Renal cortex interstitium (tissue), 11 donors: ENCODE results near the gene PRPF6. TPM values are rescaled to one million over a fixed set of nuclear protein-coding genes. Genes with fewer than 3 reads are reported as not detected.
A peak's percentile ranks its signal among the peaks of the same experiment; 100 is the strongest.
"Not testable (repeated sequence)": the region's sequence is repeated elsewhere in the genome, so short reads cannot be mapped to it uniquely, and the experiment has no call there.

Experiments
- DNase-seq, 11 donors: peaks; one replicate each; pipeline ENCODE4 v3.0.0-alpha.2; 2013; ENCODE audit warnings: low read depth in 9 of 11, low spot score in 4 of 11; ENCODE audit errors: extremely low read depth in 1 of 11
- polyA plus RNA-seq, 3 donors: library from polyadenylated mRNA; unstranded; fragments of 120-200 nt; gene quantifications; one replicate each; pipeline ENCODE4 v1.2.1, GENCODE V29; 2013; ENCODE audit not compliant: insufficient read length in 3 of 3

Gene PRPF6
- polyA plus RNA-seq, 3 donors, result 81.8 to 95.2 (median 87.4) TPM

DNA sequence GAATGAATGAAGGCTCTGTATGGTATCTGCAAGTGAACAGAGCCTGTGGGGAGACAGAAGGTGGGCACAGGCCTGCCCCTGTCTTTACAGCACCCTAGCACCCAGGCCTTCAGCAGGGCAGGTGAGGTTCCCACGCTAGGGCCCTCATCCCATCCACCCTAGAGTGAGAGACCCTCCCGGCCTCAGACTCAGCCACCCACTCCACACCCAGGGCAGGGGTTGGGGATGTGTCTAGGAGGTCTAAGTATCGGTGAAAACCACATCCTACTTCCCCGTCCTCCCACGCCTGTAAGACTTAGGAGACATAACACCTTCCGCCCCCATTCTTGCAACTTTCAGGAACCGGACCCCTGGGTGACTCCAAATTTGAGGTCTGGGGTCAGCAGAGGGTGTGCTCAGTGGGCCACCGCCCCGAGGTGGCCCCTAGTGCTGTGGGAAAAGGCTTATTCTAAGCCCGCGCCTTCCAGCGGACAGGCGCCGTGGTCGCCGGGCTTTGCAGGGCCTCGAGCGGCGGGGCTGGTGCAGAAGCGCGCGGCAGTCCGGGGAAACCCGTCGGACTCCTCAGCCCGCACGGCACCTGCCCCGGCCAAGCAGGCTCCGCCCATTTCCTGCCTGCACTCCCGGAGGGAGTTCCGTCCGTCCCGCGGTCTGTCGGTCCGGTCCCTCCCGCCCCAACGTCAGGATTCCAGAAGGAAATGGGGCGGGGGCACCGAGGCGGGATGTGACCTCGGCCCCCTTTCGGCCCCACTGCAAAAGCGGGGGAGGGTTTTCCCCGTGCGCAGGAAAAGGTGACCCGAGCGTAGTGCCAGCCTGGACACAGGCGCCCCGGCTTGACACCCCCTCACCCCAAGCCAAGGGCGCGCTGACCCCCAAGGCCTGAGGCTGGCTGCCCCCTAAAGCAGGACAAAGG is 2.4 kb upstream of the PRPF6 start:
- peak in 1 of 11 donors; percentile 44 for DNase-seq

DNA sequence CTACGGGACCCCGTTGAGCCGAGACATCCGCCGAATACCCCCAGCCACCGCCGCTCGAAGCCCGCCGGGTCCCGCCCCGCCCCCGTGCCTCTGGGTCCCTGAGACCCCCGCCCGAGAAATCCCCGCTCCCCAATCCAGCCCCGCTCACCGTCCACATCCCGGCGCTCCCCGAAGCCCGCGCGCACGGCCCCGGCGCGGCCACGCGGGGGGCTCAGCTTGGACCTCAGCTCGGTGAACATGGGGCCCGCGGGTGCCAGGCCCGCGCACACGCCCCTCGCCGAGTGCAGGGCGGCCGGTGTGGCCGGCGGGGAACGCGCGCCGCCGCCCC is 1.7 kb upstream of the PRPF6 start:
- no peak for DNase-seq

DNA sequence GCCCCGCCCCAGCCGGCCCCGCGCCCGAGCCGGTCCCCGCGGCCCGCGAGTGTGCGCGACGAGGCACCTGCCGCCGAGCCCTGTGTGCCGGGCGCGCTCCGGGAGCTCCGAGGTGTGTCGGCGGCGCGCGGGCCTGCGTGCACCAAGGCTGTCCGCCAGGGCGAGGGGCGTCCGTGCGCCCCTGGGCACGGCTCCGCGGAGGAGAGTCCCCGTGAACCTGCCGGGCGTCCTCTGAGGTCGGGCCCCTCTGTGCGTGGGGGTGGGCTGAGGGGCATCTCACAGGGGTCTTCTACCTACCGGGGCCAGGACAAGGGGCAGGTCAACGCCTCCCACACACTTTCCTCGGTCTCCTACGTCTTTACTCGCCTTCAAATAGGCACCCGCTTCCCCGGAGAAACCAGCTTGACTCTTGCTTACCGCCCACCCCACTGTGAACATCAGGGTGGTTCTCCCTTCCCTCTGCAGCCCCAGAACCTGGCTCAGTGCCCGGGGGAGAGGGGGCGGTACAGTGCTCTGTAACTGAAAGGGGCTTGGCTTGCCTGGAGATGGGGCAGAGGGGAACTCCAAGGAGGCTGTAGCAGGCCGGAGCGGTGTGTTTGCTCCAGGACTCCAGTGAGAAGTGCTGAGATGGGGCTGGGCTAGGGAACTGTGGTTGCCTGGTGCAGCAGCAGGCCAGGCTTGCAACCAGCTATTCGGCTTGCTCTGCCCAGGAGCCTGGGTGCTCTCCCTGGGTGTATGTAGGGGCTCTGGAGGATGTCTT is 1.2 kb upstream of the PRPF6 start, which contains the start of gene SAMD10:
Gene SAMD10 (minus strand): TSS at position 86 of the 760 bp plus-strand sequence. CDS start 175 bp downstream, outside the sequence.
- DNase-seq, result peak in 1 of 11 donors; percentile 71

DNA sequence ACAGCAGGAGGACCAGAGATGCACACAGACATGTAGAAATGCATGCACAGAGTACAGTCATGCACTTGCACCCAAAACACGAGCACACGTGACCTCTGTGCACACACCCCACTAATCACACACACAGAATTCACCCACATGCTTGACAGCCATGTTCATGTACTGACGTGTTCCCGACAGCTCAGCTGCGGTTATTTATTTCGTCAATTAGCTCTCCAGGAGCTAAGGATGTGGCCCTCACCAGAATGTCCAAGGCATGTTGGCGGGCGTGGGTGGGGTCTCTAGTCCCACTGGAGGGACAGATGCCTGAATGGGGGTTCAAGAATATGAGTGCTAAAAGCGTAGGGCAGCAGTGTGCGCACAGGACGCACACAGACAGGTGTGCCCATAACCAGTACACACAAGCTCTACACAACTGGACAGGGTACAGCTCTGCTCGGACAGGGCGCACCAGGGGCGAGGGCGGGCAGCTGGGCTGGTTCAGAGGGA is 571 bp upstream of the PRPF6 start:
- DNase-seq, result no peak

DNA sequence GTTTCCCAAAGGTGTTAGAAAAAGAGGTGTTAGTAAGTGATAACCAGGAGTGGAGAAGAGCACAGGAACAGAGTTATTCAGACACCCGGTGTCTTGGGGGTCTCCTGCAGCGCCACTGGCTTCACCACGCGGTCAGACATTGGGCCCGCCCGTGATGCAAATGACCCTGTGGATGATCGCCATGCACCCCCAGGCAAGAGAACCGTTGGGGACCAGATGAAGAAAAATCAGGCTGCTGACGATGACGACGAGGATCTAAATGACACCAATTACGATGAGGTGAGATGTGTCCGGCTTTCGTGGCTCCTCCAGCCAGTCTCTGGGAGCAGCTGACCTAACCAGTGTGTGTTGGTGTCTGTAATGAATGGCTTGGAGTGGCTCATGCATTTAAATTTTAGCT is 2.0 kb downstream of the PRPF6 start:
- no peak for DNase-seq

DNA sequence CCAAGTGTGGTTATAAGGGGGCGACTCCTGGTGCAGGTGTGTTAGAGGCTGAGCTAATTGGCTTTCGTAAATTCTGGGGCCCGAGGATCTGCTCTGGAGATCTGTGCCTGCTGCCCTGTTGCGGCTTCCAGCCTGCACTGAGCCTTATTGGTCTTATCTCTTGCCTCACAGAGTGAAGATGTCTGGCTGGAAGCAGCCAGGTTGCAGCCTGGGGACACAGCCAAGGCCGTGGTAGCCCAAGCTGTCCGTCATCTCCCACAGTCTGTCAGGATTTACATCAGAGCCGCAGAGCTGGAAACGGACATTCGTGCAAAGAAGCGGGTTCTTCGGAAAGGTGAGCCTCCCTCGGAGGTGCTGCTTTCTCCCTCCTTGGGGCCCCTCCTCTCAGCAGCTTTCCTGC is 20.0 kb downstream of the PRPF6 start:
- DNase-seq, result no peak

DNA sequence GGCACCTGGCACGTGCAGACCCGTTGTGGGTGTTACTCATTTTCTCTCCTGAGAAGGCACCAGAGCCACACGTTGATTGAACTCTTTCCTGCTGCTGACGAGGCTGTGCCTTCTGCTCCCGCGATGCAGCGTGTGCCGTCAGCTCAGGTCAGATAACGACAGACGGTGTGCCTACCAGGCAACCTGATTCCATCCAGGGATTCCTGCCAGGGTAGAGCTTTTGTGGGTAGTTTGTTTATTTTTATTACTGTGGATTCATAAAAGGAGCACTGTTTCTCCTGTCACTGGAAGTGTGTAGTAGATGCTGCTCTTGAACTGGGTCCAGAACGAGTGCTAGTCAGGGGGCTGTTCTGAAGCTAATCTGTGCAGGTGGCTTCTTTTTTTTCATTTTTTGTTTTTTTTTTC is 20.7 kb downstream of the PRPF6 start:
- DNase-seq, result no peak

DNA sequence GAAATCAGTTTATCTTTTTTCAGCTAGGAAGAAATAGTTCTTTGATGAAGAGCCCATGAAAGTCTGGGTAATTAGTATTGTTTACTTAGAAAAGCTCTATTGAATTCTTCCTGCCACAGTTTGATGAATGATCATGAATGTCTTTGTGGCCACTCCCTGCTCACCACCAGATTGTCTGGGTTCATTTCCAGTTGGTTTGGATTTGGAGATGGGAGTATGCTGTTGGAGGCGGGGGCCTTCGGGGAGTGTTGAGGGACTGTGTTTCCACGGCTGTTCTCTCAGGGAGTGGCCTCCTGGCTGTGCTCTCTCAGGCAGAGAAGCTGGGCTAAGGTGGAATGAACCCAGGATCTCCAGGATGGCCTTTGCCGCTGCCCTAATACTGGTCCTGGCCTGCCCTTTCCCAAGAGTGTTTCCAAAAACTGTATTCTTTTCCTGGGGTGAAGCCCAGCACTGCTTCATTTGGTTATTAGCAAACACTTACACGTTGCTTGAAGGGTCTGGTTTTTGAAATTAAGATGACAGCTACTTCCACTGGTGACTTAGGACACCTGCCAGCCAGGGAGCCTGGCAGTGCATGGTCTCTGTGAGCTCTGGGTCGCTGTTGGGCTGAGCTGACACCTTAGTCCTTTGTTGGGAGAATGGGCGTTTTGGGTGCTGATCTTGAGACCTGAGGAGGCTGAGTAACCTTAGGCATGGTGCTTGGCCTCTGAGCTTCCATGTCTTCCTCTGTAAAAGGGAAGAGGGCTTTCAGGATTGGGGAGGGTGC is 23.2 kb downstream of the PRPF6 start:
- DNase-seq, result peak in 1 of 11 donors; percentile 33

DNA sequence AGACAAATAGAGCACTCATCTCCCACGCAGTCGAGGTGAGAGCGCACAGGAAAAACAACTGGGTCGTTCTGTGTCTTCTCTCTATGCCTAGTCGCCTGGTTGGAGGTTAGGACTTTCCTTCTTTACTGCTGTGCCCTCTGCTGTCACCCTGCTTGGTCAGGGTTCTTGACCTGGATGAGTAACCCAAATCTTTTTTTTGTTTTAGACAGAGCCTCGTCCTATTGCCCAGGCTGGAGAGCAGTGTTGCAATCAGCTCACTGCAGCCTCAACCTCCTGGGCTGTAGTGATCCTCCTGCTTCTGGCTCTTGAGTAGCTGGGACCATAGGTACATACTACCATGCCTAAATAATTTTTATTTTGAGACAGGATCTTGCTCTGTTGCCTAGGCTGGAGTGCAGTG is 24.5 kb downstream of the PRPF6 start:
- no peak for DNase-seq

DNA sequence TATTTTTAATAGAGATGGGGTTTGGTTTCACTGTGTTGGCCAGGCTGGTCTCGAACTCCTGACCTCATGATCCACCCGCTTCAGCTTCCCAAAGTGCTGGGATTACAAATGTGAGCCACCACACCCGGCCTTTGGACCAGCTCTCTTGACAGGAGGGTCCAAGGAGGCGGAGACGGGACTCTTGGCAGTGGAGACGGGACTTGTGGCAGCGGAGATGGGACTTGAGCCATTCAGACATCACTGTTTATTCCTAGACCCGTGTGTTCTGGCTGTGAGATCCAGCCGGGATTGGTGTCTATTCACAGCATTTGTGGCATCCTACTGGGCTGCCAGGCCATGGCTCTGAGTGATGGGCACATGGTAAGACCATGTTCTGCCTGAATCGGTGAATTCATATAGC is 25.6 kb downstream of the PRPF6 start:
- DNase-seq, result no peak

DNA sequence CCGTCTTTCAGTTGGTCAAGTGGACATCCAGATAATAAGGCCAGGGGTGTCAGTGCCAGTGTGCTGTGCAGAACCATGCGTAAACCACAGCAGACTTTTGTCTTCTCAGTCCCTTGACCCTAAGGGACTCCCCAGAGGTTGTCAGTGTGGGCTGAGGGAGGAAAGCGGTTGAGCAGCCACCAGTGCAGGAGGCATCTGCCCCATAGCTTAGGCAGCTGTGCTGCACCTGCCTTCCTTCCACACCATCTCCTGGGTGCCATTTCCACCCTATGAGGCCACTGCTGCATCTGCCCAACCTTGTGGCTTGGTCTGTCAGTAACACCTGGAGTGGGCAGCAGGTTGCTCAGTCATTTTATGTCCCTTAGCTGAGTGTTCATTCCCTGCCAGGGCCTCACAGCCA is 26.0 kb downstream of the PRPF6 start:
- no peak for DNase-seq

DNA sequence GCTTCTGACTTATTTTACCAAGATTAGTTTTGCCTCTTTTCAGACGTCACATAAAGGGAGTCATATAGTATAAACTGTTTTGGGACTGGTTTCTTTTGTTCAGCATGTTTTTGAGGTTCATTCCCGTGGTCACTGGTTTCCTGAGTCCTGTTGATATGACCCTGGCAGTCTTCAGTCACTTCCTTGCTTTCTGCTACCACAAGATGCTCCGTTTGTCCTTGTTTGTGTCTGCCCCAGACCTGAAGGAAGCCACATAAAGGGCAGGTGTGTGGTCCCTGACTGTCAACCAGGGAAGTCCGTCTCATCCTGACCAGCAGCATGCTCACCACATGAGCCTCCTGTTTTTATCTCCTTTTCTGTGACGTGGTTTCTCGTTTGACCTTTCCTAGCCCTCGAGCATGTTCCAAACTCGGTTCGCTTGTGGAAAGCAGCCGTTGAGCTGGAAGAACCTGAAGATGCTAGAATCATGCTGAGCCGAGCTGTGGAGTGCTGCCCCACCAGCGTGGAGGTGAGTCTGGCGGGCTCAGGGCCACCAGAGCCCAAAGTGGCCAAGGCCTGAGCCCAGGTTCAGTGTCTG is 29.0 kb downstream of the PRPF6 start:
- no peak for DNase-seq

DNA sequence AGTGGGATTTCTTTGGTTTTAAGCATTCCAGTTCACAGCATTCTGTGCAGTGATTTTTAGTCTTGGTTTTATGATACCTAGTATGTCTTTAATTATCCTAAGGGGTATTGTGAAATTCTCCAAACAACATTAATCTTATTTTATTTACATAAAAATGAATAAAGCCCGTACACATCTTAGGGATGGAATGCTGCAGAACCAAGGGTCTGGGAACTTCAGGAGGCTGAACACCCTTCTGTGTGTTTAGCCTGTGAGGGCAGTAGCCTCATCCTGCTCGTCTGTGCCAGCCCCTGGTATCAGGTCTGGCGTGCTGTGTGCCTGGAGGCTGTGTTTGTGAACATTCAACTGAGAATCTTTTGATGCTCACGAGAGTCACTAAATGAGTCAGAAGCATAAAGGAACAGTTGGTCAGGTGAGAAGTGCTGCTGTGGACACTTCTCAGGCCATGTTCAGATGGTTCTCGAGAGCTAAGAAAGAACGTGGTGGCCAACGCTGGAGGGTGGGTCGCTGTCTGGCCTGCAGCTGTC is 29.8 kb downstream of the PRPF6 start:
- DNase-seq, result no peak

DNA sequence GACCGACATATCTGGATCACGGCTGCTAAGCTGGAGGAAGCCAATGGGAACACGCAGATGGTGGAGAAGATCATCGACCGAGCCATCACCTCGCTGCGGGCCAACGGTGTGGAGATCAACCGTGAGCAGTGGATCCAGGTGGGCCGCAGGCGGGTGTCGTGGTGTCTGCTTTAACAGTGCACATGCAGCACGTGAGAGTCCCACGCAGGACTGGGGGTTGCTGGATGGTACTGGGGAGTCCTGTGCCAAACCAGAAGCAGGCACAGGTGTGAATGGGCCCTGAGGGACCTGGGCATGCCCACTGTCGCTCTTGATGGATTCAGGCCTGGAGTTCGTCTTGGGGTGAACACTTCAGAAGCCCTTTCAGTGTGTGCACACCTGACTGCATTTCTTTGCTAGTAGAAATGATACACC is 30.4 kb downstream of the PRPF6 start:
- DNase-seq, result no peak

DNA sequence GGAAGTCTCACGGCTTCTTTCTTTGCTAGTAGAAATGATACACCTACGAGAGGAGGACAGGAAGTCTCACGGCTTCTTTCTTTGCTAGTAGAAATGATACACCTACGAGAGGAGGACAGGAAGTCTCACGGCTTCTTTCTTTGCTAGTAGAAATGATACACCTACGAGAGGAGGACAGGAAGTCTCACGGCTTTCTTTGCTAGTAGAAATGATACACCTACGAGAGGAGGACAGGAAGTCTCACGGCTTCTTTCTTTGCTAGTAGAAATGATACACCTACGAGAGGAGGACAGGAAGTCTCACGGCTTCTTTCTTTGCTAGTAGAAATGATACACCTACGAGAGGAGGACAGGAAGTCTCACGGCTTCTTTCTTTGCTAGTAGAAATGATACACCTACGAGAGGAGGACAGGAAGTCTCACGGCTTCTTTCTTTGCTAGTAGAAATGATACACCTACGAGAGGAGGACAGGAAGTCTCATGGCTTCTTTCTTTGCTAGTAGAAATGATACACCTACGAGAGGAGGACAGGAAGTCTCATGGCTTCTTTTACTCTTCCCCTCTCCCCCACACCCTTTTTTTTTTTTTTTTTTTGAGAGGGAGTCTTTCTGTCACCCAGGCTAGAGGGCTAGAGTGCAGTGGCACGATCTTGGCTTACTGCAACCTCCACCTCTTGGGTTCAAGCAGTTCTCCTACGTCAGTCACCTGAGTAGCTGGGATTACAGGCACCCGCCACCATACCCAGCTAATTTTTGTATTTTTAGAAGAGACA is 31.6 kb downstream of the PRPF6 start:
- DNase-seq, result not testable (repeated sequence)

DNA sequence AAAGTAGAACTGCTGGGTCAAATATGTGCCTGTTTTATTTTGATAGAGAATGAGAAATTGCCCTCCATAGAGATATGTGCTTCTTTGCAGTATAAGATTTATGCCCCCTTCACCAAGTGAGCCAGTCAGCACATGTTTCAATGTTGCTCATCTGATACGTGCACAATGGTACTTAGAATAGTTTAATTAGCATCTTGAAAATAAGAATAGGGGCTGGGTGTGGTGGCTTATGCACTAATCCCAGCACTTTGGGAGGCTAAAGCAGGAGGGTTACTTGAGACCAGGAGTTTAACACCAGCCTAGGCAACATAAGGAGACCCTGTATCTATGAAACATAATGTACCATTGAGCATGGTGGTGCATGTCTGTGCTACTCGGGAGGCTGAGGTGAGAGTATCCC is 34.7 kb downstream of the PRPF6 start:
- no peak for DNase-seq

DNA sequence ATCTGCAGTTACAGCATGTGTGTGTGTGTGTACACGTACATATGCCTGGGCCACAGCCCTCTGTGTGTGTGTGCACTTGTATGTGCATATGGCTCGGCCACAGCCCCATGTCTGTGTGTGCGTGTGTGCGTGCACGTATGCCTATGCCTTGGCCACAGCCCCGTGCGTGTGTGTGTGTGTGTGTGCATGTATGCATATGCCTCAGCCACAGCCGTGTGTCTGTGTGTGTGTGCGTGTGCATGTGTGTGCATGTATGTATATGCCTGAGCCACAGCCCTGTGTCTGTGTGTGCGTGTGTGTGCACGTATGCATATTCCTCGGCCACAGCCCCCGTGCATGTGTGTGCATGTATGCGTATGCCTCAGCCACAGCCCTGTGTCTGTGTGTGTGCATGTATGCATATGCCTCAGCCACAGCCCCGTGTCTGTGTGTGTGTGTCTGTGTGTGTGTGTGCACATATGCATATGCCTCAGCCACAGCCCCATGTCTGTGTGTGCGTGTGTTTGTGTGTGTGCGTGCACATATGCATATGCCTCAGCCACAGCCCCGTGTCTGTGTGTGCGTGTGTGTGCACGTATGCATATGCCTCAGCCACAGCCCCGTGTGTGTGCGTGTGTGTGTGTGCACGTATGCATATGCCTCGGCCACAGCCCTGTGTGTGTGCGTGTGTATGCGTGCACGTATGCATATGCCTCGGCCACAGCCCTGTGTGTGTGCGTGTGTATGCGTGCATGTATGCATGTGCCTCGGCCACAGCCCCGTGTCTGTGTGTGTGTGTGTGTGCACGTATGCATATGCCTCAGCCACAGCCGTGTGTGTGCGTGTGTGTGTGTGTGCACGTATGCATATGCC is 40.4 kb downstream of the PRPF6 start:
- DNase-seq, result no peak
